ENCODE measurements around the gene RBM10. TPM values are rescaled to one million over a fixed set of nuclear protein-coding genes. Genes with fewer than 3 reads are reported as not detected.

The RBM10 gene
- total and polyA plus RNA-seq, 12 donors = 23.1 to 32.1 (median 26.8) TPM

DNA sequence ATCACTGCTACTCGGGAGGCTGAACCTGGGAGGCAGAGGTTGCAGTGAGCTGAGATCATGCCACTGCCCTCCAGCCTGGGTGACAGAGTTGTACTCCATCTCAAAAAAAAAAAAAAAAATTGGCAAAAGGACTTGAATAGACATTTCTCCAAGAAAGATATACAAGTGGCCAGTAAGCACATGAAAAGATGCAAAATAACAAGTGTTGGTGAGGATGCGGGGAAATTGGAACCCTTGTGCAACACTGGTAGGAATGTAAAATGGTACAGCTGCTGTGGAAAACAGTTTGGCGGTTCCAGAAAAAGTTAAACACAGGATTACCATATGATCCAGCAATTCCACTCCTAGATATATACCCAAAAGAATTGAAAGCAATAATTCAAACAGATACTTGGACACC lies 19.4 kb downstream of the RBM10 start:
- WGBS, 2 donors = 98 to 99% methylated on average over 3 of the region's 3 CpGs
- H3K9me3 ChIP-seq = peaks cover 0 to 7% (median 0%) of the 10 kb centered on the region in 11 donors
- H3K36me3 ChIP-seq = peaks cover 0 to 15% (median 0%) of the 10 kb centered on the region in 9 donors
- ATAC-seq = no peak
- H3K4me3 ChIP-seq = no peak overlapping the region
- intact Hi-C loops (cut with DNase I) = no loop called here
- no peak for DNase-seq
- no peaks in the 10 kb centered on the region for H3K4me1 ChIP-seq
- no peak overlapping the region for H3K27ac ChIP-seq
- H3K27me3 ChIP-seq = peaks cover 0 to 29% (median 0%) of the 10 kb centered on the region in 7 donors
- TF ChIP-seq, protein P1, sequence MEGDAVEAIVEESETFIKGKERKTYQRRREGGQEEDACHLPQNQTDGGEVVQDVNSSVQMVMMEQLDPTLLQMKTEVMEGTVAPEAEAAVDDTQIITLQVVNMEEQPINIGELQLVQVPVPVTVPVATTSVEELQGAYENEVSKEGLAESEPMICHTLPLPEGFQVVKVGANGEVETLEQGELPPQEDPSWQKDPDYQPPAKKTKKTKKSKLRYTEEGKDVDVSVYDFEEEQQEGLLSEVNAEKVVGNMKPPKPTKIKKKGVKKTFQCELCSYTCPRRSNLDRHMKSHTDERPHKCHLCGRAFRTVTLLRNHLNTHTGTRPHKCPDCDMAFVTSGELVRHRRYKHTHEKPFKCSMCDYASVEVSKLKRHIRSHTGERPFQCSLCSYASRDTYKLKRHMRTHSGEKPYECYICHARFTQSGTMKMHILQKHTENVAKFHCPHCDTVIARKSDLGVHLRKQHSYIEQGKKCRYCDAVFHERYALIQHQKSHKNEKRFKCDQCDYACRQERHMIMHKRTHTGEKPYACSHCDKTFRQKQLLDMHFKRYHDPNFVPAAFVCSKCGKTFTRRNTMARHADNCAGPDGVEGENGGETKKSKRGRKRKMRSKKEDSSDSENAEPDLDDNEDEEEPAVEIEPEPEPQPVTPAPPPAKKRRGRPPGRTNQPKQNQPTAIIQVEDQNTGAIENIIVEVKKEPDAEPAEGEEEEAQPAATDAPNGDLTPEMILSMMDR (IDR thresholded peaks at IDR 0.05) = no peak

DNA sequence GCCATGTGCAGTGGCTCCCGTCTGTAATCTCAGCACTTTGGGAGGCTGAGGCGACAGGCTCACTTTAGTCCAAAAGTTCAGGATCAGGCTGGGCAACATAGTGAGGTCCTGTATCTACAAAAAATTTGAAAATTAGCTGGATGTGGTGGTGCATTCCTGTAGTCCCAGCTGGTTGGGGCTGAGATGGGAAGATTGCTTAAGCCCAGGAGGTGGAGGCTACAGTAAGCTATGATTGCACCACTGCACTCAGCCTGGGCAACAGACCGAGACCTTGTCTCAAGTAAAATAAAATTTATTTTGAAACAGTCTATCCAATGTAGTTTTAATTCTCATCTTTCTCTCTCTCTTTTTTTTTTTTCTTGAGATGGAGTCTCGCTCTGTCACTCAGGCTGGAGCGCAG lies 21.1 kb downstream of the RBM10 start:
- Histone ChIP-seq H3K9me3 (peaks cover 0 to 7% (median 0%) of the 10 kb centered on the region in 11 donors), H3K27me3 (peaks cover 0 to 19% (median 0%) of the 10 kb centered on the region in 7 donors), H3K27ac (no peak overlapping the region), H3K4me3 (no peak overlapping the region), H3K4me1 (peaks cover 0 to 14% (median 0%) of the 10 kb centered on the region in 9 donors), H3K36me3 (peaks cover 0 to 31% (median under 1%) of the 10 kb centered on the region in 9 donors)
- 97 to 98% methylated on average over 5 of the region's 5 CpGs for WGBS, 2 donors
- ATAC-seq = no peak
- DNase-seq = no peak
- TF ChIP-seq, protein P1 (IDR thresholded peaks at IDR 0.05) = no peak
- intact Hi-C loops (cut with DNase I) = no loop called here

DNA sequence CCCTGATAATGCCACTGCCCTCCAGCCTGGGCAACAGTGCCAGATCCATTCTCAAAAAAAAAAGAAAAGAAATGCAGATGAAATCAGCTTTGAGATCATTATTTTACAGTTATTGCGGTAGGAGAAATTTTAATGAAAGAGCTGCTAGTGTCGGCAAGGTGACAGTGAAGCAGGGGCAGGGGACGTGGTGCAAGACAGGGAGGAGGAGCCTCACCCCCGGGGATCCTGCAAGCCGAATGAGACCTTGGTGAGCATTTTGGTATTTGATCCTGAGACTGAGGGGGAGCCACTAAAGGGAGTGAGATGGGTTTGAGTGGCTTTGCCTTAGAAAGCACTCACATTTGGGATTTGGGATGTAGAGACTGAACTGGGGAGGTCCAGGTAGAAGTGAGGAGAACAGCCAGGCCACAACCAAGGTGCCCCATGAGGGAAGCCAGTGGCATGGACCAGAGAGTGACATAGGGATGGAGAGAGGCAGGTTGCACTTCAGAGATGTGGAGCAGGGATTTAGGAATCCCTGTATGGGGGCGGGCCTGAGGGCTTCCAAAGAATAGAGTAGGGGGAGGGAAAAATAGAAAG lies 23.6 kb downstream of the RBM10 start:
- intact Hi-C loops (cut with DNase I) = no loop called here
- ATAC-seq = no peak
- H3K9me3 ChIP-seq = peaks cover 0 to 7% (median 0%) of the 10 kb centered on the region in 11 donors
- H3K27ac ChIP-seq = no peak overlapping the region
- no peak for DNase-seq
- peaks cover 0 to 14% (median 0%) of the 10 kb centered on the region in 9 donors for H3K4me1 ChIP-seq
- TF ChIP-seq, protein P1 (IDR thresholded peaks at IDR 0.05) = no peak
- peaks cover 0 to 29% (median 0%) of the 10 kb centered on the region in 7 donors for H3K27me3 ChIP-seq
- H3K4me3 ChIP-seq = no peak overlapping the region
- 91% methylated on average over 6 of the region's 6 CpGs for WGBS, 2 donors
- H3K36me3 ChIP-seq = peaks cover 0 to 43% (median 9%) of the 10 kb centered on the region in 9 donors

DNA sequence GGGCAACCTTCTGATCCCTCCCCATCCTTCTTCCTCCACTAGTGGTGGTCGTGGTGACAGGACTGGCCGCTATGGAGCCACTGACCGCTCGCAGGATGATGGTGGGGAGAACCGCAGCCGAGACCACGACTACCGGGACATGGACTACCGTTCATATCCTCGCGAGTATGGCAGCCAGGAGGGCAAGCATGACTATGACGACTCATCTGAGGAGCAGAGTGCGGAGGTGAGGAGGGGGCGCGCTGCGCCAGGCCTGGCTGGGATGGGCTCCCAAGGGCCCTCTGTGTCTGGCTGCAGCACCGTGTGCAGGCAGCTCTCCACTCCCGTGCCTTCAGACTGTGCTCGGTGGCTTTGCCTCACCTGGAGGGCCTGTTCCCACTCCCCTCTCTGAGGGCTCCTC lies 24.3 kb downstream of the RBM10 start:
- intact Hi-C loops (cut with DNase I) = no loop called here
- 92 to 98% methylated on average over 13 to 19 of the region's 19 CpGs for WGBS, 2 donors
- peaks cover 0 to 7% (median 0%) of the 10 kb centered on the region in 11 donors for H3K9me3 ChIP-seq
- H3K4me3 ChIP-seq = no peak overlapping the region
- ATAC-seq (no peak), DNase-seq (no peak)
- TF ChIP-seq, protein P1 (IDR thresholded peaks at IDR 0.05) = no peak
- no peak overlapping the region for H3K27ac ChIP-seq
- peaks cover 0 to 14% (median 0%) of the 10 kb centered on the region in 9 donors for H3K4me1 ChIP-seq
- H3K27me3 ChIP-seq = peaks cover 0 to 32% (median 0%) of the 10 kb centered on the region in 7 donors
- H3K36me3 ChIP-seq = peaks cover 0 to 45% (median 9%) of the 10 kb centered on the region in 9 donors
